Astrocyte (in vitro differentiated cells and primary cell): Measurements from ENCODE around the gene INPP5K.

ENCODE experiments used
- EZH2 ChIP-seq: IDR thresholded peaks from 2 replicates; pipeline ENCODE4 v1.6.1; 2012; ENCODE audit warnings: mild to moderate bottlenecking, low read length, inconsistent platforms; ENCODE audit not compliant: insufficient read depth
- TF ChIP-seq, protein P1 (sequence below): IDR thresholded peaks from 2 replicates; pipeline ENCODE4 v1.5.1; 2011; ENCODE audit warnings: low read depth, mild to moderate bottlenecking, inconsistent platforms, low read length, moderate library complexity; ENCODE audit not compliant: insufficient read depth

DNA sequence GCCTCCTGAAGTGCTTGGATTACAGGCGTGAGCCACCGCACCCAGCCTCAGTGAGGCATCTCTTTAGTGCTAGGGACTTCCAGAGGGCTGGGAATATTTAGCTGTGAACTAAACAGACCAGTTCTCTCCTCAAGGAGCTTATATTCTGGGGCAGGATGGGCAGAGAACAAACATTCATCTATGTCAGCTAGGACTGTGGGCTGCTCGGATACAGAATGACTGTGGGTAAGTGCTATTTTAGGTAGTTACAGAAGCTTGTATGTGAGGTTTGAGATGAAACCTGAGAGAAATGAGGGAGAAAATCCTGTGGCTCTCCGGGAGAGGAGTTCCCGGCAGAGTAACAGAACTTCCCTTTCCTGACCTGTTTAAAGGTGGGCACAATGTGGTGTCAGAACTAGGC is 6.2 kb upstream of the INPP5K start:
- TF ChIP-seq, protein P1, sequence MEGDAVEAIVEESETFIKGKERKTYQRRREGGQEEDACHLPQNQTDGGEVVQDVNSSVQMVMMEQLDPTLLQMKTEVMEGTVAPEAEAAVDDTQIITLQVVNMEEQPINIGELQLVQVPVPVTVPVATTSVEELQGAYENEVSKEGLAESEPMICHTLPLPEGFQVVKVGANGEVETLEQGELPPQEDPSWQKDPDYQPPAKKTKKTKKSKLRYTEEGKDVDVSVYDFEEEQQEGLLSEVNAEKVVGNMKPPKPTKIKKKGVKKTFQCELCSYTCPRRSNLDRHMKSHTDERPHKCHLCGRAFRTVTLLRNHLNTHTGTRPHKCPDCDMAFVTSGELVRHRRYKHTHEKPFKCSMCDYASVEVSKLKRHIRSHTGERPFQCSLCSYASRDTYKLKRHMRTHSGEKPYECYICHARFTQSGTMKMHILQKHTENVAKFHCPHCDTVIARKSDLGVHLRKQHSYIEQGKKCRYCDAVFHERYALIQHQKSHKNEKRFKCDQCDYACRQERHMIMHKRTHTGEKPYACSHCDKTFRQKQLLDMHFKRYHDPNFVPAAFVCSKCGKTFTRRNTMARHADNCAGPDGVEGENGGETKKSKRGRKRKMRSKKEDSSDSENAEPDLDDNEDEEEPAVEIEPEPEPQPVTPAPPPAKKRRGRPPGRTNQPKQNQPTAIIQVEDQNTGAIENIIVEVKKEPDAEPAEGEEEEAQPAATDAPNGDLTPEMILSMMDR, result no peak
- TF ChIP-seq EZH2, result no peak
